Heart left ventricle (tissue), 13 donors: ENCODE data around the gene EFCC1.

Source experiments
- POLR2A ChIP-seq, 2 donors: fragments of 450-650 bp; IDR thresholded peaks; one replicate each; pipeline ENCODE4 v1.6.1; 2017; ENCODE audit warnings: antibody characterized with exemption in 2 of 2, mild to moderate bottlenecking in 2 of 2, moderate library complexity in 2 of 2
- TF ChIP-seq, protein P1 (sequence below), 12 donors: fragments of 200-600 bp; sonication (generic) in 4 of 12; IDR thresholded peaks; one replicate each; pipeline versions ENCODE4 v1.5.0 to v1.8.0; 2018 to 2022; ENCODE audit warnings: antibody characterized with exemption in 12 of 12, mild to moderate bottlenecking in 5 of 12
- donor health status: ischemic (EF 13 %, LVEDD 7.1; RV severe dilation, severe dysfunction).
- donor health status: DM: no; HTN: yes; CAD: no.
- donor health status: DM: no; HTN: no; CAD: no.
- donor health status: ischemic (EF 25% LVEDD 6.9; RV normal size, moderate dysfunction).
- donor health status: ischemic (EF 25% LVEDD 5.7; RV mildly dilated, moderate dysfunction).
- donor health status: ischemic (EF 35%, LVEDD 5.7; RV mildly dilated, moderate dysfunction).
- donor health status: nonischemic (EF 11% LVEDD 7.7; RV severe dilation, severe dysfunction).
- donor health status: DM: yes; HTN: yes; CAD: no.
- donor health status: PGD.
- donor health status: ischemic (EF 29% LVEDD 5.4; RV normal size, mild dysfunction).
- donor health status: nonischemic (EF 23%, LVEDD 6.1; RV moderate dilation, normal function).

DNA sequence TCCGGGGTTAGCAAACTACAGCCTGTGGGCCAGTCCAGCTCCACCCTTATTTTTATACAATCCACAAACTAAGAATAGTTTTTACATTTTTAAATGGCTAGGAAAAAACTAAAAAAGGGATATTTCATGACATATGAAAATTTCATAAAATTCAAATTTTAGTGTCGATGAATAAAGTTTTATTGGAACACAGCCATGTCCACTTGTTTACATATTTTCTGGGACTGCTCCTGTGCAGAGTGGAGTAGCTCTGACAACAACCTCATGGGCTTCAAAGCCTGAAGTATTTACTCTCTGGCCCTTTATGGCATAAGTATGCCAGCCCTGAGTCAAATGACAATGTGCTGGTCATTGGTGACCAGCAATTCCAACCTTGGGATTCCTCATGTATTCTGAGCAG, 17.2 kb downstream of the EFCC1 start:
- TF ChIP-seq, protein P1, sequence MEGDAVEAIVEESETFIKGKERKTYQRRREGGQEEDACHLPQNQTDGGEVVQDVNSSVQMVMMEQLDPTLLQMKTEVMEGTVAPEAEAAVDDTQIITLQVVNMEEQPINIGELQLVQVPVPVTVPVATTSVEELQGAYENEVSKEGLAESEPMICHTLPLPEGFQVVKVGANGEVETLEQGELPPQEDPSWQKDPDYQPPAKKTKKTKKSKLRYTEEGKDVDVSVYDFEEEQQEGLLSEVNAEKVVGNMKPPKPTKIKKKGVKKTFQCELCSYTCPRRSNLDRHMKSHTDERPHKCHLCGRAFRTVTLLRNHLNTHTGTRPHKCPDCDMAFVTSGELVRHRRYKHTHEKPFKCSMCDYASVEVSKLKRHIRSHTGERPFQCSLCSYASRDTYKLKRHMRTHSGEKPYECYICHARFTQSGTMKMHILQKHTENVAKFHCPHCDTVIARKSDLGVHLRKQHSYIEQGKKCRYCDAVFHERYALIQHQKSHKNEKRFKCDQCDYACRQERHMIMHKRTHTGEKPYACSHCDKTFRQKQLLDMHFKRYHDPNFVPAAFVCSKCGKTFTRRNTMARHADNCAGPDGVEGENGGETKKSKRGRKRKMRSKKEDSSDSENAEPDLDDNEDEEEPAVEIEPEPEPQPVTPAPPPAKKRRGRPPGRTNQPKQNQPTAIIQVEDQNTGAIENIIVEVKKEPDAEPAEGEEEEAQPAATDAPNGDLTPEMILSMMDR (IDR thresholded peaks at IDR 0.05), result no peak
- no peak for TF ChIP-seq POLR2A (IDR thresholded peaks at IDR 0.05)
